Common myeloid progenitor, CD34-positive (primary cell): Measurements from ENCODE around the gene PLPPR5.

ENCODE experiments used
- CTCF ChIA-PET: fragments of 350-600 bp; sonication (Branson Sonifier 250); formaldehyde crosslinking; loops from one replicate; lab custom pipeline; 2021; ENCODE audit warnings: antibody characterized with exemption; lab: Charles Lee
- POLR2A ChIA-PET: fragments of 350-600 bp; sonication (Branson Sonifier 250); formaldehyde crosslinking; loops from one replicate; lab custom pipeline; 2021; ENCODE audit warnings: antibody characterized with exemption; lab: Charles Lee
- DNase-seq, 3 donors: peaks; one replicate each; pipeline versions ENCODE4 v3.0.0 to v3.0.0-alpha.2; 2013
- H3K27ac ChIP-seq, 2 experiments: 1 replicate in 1 of 2; 2 replicates in 1 of 2; pipeline ENCODE4 v1.7.0; 2013; ENCODE audit warnings: inconsistent platforms in 2 of 2, low read length in 2 of 2, mild to moderate bottlenecking in 2 of 2, low read depth in 1 of 2, moderate library complexity in 1 of 2; ENCODE audit not compliant: severe bottlenecking in 2 of 2, insufficient read depth in 1 of 2, poor library complexity in 1 of 2
- H3K27me3 ChIP-seq, 5 experiments: replicated peaks in 2 of 5; 1 replicate in 3 of 5; 2 replicates in 2 of 5; pipeline versions ENCODE4 v1.6.1 to v1.7.0; 2013; ENCODE audit warnings: low read length in 4 of 5, mild to moderate bottlenecking in 2 of 5, moderate library complexity in 2 of 5, inconsistent platforms in 1 of 5; ENCODE audit not compliant: insufficient read depth in 5 of 5, control insufficient read depth in 4 of 5
- H3K36me3 ChIP-seq, 4 experiments: 1 replicate in 2 of 4; 2 replicates in 2 of 4; pipeline versions ENCODE4 v1.6.1 to v1.7.0; 2013; ENCODE audit warnings: low read length in 3 of 4, control low read depth in 1 of 4, mild to moderate bottlenecking in 1 of 4; ENCODE audit not compliant: control insufficient read depth in 4 of 4, insufficient read depth in 4 of 4
- H3K4me1 ChIP-seq, 4 experiments: 1 replicate in 3 of 4; 2 replicates in 1 of 4; pipeline versions ENCODE4 v1.6.1 to v1.7.1; 2013; ENCODE audit warnings: low read length in 3 of 4, mild to moderate bottlenecking in 3 of 4, control low read depth in 1 of 4, inconsistent platforms in 1 of 4, moderate library complexity in 1 of 4; ENCODE audit not compliant: control insufficient read depth in 4 of 4, insufficient read depth in 4 of 4; ENCODE audit errors: control extremely low read depth in 1 of 4
- H3K4me3 ChIP-seq, 7 experiments: 1 replicate in 4 of 7; 2 replicates in 3 of 7; pipeline versions ENCODE4 v1.5.1 to v1.7.0; 2013; ENCODE audit warnings: mild to moderate bottlenecking in 7 of 7, low read length in 6 of 7, moderate library complexity in 6 of 7, inconsistent platforms in 2 of 7, low read depth in 2 of 7, control low read depth in 1 of 7; ENCODE audit not compliant: insufficient read depth in 4 of 7, control insufficient read depth in 1 of 7; ENCODE audit errors: extremely low read depth in 1 of 7
- H3K9me3 ChIP-seq, 5 experiments: 1 replicate in 4 of 5; 2 replicates in 1 of 5; pipeline versions ENCODE4 v1.6.1 to v1.7.1; 2013; ENCODE audit warnings: low read length in 4 of 5, mild to moderate bottlenecking in 2 of 5, inconsistent platforms in 1 of 5, low read depth in 1 of 5, moderate library complexity in 1 of 5; ENCODE audit not compliant: control insufficient read depth in 4 of 5, insufficient read depth in 2 of 5; ENCODE audit errors: control extremely low read depth in 1 of 5
- WGBS: methylation state at CpG from one replicate; pipeline ENCODE4 v1.1.5; 2013; ENCODE audit not compliant: insufficient coverage; 5-methylcytosine and 5-hydroxymethylcytosine counted together

Gene PLPPR5

GRCh38 chr1:98969798-98970490 is 34.7 kb downstream of the PLPPR5 start:
- Histone ChIP-seq H3K4me1 (no peaks in the 10 kb centered on the region), H3K4me3 (no peak overlapping the region), H3K9me3 (no peaks in the 10 kb centered on the region), H3K27me3 (peaks cover 0 to 2% (median 0%) of the 10 kb centered on the region in 5 experiments), H3K36me3 (no peaks in the 10 kb centered on the region), H3K27ac (no peak overlapping the region)
- 100% methylated on average over 1 of the region's 1 CpG for WGBS
- CTCF ChIA-PET = no interaction called here
- no peak for DNase-seq
- POLR2A ChIA-PET = no interaction called here

- no CpG with 5 or more reads among the region's 1 CpG for WGBS
- no peaks in the 10 kb centered on the region for H3K9me3 ChIP-seq
- no peaks in the 10 kb centered on the region for H3K36me3 ChIP-seq
- ChIA-PET POLR2A (no interaction called here), CTCF (no interaction called here)
- no peak overlapping the region for H3K4me3 ChIP-seq
- H3K4me1 ChIP-seq = no peaks in the 10 kb centered on the region
- H3K27ac ChIP-seq = no peak overlapping the region
- no peaks in the 10 kb centered on the region for H3K27me3 ChIP-seq
- DNase-seq = no peak
These were observed 37.5 kb downstream of the PLPPR5 start for GRCh38 chr1:98967122-98967521.

- ChIA-PET POLR2A (no interaction called here), CTCF (no interaction called here)
- 100% methylated on average over 1 of the region's 3 CpGs for WGBS
- H3K36me3 ChIP-seq = no peaks in the 10 kb centered on the region
- no peaks in the 10 kb centered on the region for H3K4me1 ChIP-seq
- no peak overlapping the region for H3K27ac ChIP-seq
- no peaks in the 10 kb centered on the region for H3K27me3 ChIP-seq
- DNase-seq = no peak
- H3K9me3 ChIP-seq = no peaks in the 10 kb centered on the region
- H3K4me3 ChIP-seq = no peak overlapping the region
These were observed 39.3 kb downstream of the PLPPR5 start for GRCh38 chr1:98965394-98965793.

- no CpG with 5 or more reads among the region's 4 CpGs for WGBS
- H3K4me3 ChIP-seq = no peak overlapping the region
- no peaks in the 10 kb centered on the region for H3K36me3 ChIP-seq
- POLR2A ChIA-PET = interaction anchor here (0.7 kb wide), 1 partner anchor 27 kb away, joined by 3 read pairs; no protein-coding TSS in a partner anchor
- DNase-seq = no peak
- H3K9me3 ChIP-seq = no peaks in the 10 kb centered on the region
- CTCF ChIA-PET = no interaction called here
- no peak overlapping the region for H3K27ac ChIP-seq
- no peaks in the 10 kb centered on the region for H3K27me3 ChIP-seq
- H3K4me1 ChIP-seq = no peaks in the 10 kb centered on the region
These were observed 40.5 kb downstream of the PLPPR5 start for GRCh38 chr1:98964198-98964597.

GRCh38 chr1:98963064-98963758 is 41.5 kb downstream of the PLPPR5 start:
- Histone ChIP-seq H3K4me3 (no peak overlapping the region), H3K36me3 (no peaks in the 10 kb centered on the region), H3K27ac (no peak overlapping the region), H3K9me3 (no peaks in the 10 kb centered on the region), H3K27me3 (no peaks in the 10 kb centered on the region), H3K4me1 (no peaks in the 10 kb centered on the region)
- ChIA-PET CTCF (no interaction called here), POLR2A (no interaction called here)
- 100% methylated on average over 1 of the region's 3 CpGs for WGBS
- no peak for DNase-seq

GRCh38 chr1:98962156-98962555 is 42.5 kb downstream of the PLPPR5 start:
- DNase-seq = no peak
- H3K27me3 ChIP-seq = no peaks in the 10 kb centered on the region
- no peaks in the 10 kb centered on the region for H3K4me1 ChIP-seq
- CTCF ChIA-PET = no interaction called here
- no peaks in the 10 kb centered on the region for H3K9me3 ChIP-seq
- H3K36me3 ChIP-seq = no peaks in the 10 kb centered on the region
- H3K4me3 ChIP-seq = no peak overlapping the region
- H3K27ac ChIP-seq = no peak overlapping the region
- POLR2A ChIA-PET = no interaction called here

GRCh38 chr1:98949621-98950020 is 55.0 kb downstream of the PLPPR5 start:
- no peaks in the 10 kb centered on the region for H3K4me1 ChIP-seq
- DNase-seq = no peak
- no peaks in the 10 kb centered on the region for H3K9me3 ChIP-seq
- H3K27me3 ChIP-seq = no peaks in the 10 kb centered on the region
- H3K4me3 ChIP-seq = no peak overlapping the region
- ChIA-PET POLR2A (no interaction called here), CTCF (no interaction called here)
- H3K36me3 ChIP-seq = no peaks in the 10 kb centered on the region
- H3K27ac ChIP-seq = no peak overlapping the region
